ENCODE measurements around the gene VAV2. TPM values are rescaled to one million over a fixed set of nuclear protein-coding genes. Genes with fewer than 3 reads are reported as not detected.
A peak's percentile ranks its signal among the peaks of the same experiment; 100 is the strongest.

VAV2 gene
- polyA plus RNA-seq, 1 experiment, result 9.0 TPM

DNA sequence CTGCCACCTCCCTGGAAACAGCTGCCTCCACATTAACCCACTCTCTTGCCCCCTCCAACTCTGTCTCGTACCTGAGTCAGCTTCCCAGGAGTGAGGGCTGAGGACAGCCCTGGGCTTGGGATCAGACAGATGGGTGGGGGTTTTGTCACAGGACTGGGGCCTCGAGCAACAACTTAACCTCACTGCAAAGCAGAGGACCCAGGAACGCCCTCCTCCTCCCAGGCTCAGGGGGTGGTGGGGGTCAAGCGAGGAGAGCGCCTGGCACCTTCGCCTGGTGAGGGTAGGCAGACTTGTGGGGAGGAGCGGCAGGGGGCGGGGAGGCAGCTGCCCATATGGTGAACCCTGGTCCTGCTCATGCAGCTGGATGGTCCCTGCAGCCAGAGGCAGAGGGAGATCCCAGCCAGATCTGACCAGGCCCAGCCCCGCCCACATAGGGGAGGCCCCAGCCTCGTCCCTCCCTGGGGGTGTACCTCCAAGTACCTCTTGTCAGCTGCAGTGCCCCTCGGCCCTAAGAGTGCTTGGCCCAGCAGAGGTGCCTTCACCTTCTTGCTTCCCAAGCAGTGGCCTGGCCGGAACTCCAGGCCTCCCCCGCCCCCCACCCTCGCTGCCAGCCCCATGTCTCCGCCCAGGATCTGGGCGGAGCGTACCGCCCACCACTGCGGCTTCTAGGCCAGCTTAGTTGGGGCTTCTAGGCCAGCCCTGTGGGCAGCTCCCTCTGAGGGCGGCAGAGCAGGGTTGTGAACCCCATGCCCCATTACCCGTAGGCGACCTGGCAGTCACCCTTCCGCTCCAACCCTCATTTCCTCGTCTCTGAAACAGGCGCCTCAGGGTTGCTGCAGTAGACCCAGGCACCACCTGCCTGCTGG is 254.1 kb downstream of the VAV2 start, which contains the start of gene SARDH:
TSS of gene SARDH (minus strand) at position 579 of the 866 bp plus-strand sequence. CDS start 4,179 bp downstream, outside the sequence.
- Histone ChIP-seq H3K9me3 (ENCODE audit: control insufficient read depth, insufficient read depth, low read length) (no peaks in the 10 kb centered on the region; the same call in 1 of the 2 replicates), H3K4me3 (ENCODE audit: low read depth, low read length) (peak within 1 kb of the TSS; percentile 57), H3K27ac (ENCODE audit: low read depth, low read length) (peak within 1 kb of the TSS; percentile 31), H3K27me3 (ENCODE audit: control insufficient read depth, insufficient read depth, low read length) (peaks cover 5% of the 10 kb centered on the region)
- POLR2A ChIA-PET, result no interaction called here
- CTCF ChIA-PET, result no interaction called here
- DNase-seq (ENCODE audit: low read depth, low spot score), result no peak
- no peak for TF ChIP-seq CTCF (IDR thresholded peaks at IDR 0.05; ENCODE audit: low read depth, low read length)

DNA sequence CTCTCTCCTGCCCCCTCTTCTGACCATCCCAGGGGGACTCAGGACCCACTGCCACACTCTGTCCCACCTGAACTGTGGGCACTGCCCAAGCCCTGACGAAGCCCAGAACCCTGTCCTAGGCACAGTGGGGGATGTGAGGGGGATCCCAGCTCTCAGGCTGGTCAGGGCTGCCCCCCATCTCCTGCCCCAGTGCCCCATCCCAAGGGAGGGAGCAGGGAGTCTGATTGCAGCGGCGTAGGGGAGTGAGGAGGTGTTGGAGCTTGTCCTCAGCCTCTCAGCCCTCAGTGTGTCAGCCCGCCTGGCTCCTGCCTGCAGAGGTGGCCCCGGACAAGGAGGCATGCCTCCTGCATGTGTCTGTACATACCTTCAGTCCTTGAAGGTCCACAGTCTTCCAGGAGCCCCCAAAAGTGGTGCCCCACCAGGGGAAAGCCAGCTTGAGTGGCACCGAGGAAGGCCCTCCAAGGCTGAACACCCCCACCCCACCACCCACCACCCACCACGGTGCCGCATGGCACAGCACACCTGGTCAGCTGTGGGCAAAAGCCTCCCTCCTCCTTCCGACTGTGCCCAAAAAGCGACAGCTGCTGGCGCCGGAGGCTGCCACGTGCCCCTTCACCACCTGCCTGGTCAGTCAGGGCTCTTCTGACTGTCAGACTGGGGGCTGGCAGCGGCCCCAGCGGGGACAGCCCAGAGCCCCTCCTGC is 254.9 kb downstream of the VAV2 start:
- POLR2A ChIA-PET, result no interaction called here
- Histone ChIP-seq H3K27me3 (ENCODE audit: control insufficient read depth, insufficient read depth, low read length) (peaks cover 2% of the 10 kb centered on the region), H3K27ac (ENCODE audit: low read depth, low read length) (no peak overlapping the region), H3K4me3 (ENCODE audit: low read depth, low read length) (peak overlapping the region; percentile 57), H3K9me3 (ENCODE audit: control insufficient read depth, insufficient read depth, low read length) (no peaks in the 10 kb centered on the region; the same call in 1 of the 2 replicates)
- TF ChIP-seq CTCF (IDR thresholded peaks at IDR 0.05; ENCODE audit: low read depth, low read length), result no peak
- CTCF ChIA-PET, result no interaction called here
- DNase-seq (ENCODE audit: low read depth, low spot score), result no peak

DNA sequence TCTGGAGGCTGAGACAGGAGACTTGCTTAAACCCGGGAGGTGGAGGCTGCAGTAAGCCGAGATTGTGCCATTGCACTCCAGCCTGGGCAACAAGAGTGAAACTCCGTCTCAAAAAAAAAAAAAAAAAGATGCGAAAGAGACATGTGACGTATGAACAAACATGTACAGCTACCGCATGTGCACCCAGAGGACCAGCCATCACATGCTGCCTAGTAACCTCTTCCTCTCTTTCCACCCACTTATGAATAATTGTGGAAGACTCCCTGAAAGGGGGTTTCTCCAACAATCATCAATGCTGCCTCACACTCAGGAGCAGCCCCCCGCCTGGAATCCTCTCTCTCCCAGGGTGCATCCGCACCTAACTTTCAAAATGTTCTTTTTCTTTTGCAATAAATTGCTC is 256.2 kb downstream of the VAV2 start:
- no peak for DNase-seq (ENCODE audit: low read depth, low spot score)
- H3K4me3 ChIP-seq (ENCODE audit: low read depth, low read length), result no peak overlapping the region
- POLR2A ChIA-PET, result no interaction called here
- CTCF ChIA-PET, result interaction anchor here (0.7 to 0.8 kb wide), 2 partner anchors 13 to 202 kb away, joined by 3 to 4 read pairs; no protein-coding TSS in a partner anchor
- no peak for TF ChIP-seq CTCF (IDR thresholded peaks at IDR 0.05; ENCODE audit: low read depth, low read length)
- H3K27ac ChIP-seq (ENCODE audit: low read depth, low read length), result no peak overlapping the region
- H3K27me3 ChIP-seq (ENCODE audit: control insufficient read depth, insufficient read depth, low read length), result peaks cover 3% of the 10 kb centered on the region
- no peaks in the 10 kb centered on the region; the same call in 1 of the 2 replicates for H3K9me3 ChIP-seq (ENCODE audit: control insufficient read depth, insufficient read depth, low read length)

DNA sequence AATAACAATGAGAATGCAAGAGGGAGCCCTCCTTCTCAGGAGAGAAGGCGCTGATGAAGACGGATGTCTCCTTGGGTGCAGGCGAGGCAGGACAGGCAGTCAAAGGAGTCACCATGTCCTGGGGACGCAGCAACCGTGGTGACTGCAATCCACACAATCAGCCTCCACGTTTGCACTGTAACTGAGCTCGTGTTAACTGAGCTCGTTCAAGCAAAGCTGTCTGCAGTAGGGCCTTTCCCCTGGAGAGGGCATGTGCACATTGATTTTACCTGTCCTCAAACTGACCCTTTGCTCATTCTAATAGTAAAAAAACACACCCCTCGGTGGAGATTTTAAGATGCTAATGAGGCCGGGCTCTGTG is 256.7 kb downstream of the VAV2 start:
- H3K4me3 ChIP-seq (ENCODE audit: low read depth, low read length), result no peak overlapping the region
- no peak for TF ChIP-seq CTCF (IDR thresholded peaks at IDR 0.05; ENCODE audit: low read depth, low read length)
- POLR2A ChIA-PET, result no interaction called here
- H3K27me3 ChIP-seq (ENCODE audit: control insufficient read depth, insufficient read depth, low read length), result peaks cover 2% of the 10 kb centered on the region
- no peak for DNase-seq (ENCODE audit: low read depth, low spot score)
- no peaks in the 10 kb centered on the region; the same call in 1 of the 2 replicates for H3K9me3 ChIP-seq (ENCODE audit: control insufficient read depth, insufficient read depth, low read length)
- CTCF ChIA-PET, result interaction anchor here (0.6 to 0.8 kb wide), 3 partner anchors 12 to 550 kb away, joined by 3 to 4 read pairs (median 3); no protein-coding TSS in a partner anchor
- H3K27ac ChIP-seq (ENCODE audit: low read depth, low read length), result no peak overlapping the region
